NCI-H1048 (cell line): ENCODE measurements around the gene NPDC1.
"Not testable (repeated sequence)": the region's sequence is repeated elsewhere in the genome, so short reads cannot be mapped to it uniquely, and the experiment has no call there.

Experiments
- DNase-seq: peaks from one replicate; lab custom pipeline; 2025; lab: John Stamatoyannopoulos, UW

NPDC1 gene

DNA sequence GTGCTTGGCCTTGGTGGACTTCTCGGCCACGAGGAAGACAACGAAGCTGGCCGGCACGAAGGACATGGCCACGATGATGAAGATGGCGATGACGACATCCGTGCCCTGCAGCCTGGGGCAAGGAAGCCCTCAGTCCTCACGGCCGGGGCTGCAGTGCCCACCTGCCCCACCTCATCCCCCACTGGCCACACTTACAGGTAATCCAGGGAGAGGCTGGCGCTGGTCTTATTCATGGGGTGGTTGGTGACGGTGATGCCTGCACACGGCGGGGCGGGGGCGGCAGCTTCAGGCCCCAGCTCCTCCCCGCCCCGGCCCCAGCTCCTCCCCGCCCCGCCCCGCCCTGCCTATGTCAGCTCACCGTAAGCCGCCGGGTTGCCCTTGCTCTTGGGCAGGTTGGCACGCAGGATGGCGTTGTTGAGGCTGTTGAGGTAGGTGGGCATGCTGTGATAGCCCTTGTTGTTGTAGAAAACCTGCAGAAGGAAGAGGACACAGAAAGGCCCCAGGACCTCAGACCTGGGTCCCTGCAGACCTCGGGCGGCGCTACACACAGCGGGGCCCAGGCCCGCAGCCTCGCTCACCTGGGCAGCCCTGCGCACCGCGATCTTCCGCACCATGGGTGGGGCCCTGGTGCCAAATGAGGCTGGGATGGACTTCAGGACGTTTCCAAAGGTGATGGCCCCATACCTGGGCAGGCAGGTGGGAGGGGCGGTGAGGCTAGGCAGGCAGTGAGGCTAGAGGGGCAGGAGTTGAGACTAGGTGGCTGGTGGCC is 33.9 kb downstream of the NPDC1 start:
- no peak for DNase-seq

DNA sequence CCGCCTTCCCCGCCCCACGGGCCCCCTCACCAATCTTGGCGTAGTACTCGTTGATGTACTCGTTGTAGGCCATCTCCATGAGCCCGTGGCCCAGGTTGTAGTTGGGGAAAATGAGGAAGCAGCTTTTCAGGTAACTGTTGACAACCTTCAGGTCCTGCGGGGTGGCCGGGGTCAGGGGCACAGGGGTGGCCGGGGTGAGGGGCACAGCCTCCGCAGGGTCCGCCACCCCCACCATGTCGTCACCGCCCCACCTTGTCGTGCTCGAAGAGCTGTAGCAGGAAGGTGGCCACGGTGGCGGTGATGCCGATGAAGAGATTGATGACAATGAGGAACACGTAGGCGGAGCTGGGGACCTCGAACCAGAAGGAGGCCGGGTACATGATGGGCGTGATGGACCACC is 34.8 kb downstream of the NPDC1 start:
- DNase-seq = no peak

DNA sequence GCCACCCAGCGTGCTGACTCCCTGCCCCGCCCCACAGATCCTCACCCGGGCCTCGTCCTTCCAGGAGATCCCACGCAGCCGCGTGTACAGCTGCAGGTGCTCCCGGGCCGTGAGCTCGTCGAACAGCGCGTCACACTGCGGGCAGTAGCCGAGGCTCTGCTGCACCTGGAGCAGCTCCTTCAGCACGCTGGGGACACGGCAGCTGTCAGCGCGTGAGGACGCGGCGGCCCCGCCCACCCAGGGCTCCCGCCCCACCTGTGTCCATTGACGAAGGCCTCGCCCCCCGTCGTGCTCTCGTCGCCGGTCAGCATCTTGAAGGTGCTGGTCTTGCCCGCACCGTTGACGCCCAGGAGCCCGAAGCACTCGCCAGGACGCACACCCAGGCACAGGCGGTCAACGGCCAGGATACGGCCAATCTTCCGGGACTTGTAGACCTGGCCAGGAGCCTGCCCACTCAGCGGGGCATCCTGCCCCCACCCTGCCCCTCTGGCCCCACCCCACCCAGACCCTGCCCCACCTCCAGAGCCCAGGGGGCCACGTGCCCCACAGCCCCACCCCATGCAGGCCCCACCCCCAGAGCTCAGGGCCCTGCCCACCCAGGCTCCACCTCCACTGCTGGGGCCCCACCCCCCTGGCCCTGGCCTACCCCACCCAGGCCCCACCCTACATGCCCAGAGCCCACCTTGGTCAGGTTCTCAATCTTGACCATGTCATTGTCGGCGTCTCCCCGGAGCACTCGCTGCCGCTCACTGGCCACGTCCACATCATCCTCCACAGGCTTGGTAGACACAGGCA is 35.8 kb downstream of the NPDC1 start:
- no peak for DNase-seq

DNA sequence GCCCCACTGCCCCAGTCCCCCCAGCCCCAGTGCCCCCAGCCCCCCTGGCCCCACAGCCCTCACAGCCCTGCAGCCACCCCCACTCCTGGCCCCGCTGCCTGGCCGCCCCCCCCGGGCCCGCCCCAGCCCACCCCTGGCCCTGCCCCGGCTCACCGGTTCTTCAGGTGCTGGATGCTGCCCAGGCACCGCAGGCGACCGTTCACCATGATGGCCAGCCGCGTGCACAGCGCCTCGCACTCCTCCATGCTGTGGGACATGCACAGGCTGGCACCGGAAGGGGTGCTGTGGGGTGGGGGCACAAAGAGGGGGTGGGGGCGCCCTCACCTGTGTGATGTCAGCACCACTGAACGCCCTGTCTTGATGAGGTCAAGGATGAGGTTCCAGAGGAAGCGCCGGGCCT is 36.8 kb downstream of the NPDC1 start:
- no peak for DNase-seq

DNA sequence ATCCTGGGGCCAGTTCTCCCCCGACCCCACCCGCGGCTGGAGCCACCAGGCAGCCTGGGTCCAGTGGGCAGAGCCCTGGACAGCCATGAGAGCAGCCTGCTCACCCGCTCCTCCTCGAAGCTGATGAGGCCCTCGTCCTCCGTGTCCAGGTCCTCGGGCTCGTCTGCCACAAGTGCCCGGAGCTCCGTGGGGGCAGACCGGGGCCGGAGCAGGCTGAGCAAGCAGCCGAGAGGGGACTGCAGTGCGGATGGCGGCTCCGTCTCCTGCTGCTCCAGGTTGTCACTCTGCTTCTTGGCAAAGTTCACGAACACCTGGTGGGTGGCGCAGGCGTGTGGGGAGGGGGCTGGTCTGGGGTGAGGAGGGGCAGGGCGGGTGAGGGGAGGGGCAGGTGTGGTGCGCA is 37.7 kb downstream of the NPDC1 start:
- no peak for DNase-seq

DNA sequence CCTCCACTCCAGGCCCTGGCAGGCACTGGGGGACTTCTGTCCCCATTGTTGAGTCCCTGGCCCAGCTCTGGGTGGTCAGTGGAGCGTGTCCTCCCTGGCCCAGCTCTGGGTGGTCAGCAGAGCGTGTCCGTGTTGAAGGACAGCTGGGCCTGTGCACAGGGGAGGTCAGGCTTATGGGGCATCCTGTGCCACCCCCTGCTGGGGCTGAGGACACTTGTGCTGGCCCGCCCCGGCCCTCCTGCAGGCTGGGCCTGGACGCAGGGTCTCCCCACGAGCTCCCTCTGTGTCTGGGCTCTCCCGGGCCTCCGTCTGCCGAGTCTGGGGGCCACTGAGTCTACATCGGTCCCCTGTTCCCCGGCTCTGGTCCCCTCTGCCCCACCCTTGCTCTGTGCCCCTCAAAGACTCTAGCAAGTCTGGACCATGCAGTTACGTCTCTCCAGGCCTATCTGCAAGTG is 38.1 kb downstream of the NPDC1 start:
- DNase-seq = no peak

DNA sequence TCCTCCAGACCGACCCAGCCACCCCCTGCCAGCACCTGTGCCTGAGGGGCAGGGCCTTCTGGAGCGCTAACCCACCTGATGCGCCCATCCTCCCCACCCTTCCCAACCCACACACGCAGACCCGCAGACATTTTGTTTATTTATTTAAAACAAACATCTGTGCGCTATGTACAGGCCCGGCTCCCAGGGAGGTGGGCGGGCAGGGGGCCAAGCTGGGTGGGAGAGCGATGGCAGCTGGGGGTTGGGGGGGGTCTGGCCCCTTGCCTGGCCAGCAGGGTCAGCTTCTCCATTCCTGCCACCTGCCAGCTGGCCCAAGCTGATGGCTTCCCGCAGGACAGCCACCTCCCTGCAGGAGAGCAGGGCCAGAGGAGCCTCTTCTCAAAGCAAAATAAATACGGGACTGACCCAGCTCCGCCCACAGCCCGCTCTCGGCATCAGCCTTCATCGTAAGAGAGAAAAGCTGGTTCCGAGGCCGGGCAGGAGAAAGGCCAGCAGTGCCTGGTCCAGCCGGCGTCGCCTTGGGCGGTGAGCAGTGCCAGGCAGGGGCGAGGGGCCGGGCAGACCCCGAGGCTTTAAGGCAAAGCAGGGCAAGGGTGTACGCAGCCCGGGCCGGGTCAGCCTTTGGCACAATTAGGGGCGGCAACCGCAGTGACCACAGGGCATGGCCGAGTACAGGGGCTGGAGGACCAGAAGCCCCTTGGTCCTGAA is 38.7 kb downstream of the NPDC1 start:
- DNase-seq = no peak

DNA sequence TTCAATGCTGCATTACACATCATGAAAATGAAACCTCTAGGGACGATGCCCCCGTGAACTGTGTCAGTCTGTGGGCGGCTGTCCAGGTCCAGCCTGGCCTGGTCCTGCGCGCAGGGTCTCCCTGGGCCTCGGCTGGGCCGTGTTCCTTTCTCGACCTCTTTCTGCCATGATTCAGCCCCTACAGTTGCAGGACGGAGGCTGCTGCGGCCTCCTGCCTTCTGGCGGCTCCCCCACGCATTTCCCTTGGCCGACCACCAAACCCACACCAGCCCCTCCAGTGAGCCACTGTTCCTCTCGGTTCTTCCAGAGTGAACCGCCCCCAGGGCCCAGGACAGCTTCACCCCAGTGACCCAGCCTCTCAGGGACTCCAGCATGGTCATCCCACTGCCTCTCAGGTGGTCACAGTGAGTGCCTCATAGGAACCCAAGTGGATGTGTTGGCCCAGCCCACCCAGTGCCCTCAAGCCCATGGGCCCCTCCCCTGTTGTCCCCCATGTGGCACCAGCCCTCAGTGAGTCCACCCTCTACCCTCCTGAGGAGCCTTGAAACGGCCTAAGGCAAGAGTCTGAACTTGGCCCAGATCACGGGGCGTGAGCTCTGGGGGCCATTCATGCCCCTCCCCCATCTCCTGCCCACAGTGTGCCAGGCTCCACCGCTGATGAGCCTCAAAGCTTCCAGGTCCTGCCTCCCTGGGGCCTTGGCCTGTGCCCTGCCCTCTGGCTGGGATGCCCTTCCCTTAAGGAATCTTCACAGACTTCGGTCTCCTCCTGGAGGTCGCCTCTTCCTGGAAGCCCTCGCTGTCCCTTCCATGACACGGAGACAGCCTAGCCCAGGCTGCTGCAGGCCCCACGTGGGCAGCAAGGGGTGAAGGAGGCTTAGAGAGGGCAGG is 39.6 kb downstream of the NPDC1 start:
- DNase-seq = no peak

DNA sequence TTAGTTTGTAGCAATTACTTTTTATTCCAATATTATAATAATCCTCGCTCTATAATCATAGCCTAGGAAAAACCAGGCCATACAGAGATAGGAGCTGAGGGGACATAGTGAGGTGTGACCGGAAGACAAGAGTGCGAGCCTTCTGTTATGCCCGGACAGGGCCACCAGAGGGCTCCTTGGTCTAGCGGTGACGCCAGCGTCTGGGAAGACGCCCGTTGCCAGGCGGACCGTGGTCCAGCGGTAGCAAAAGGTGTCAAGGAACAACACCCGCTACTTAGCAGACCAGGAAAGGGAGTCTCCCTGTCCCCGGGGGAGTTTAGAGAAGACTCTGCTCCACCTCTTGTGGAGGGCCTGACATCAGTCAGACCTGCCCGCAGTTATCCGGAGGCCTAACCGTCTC is 41.7 kb downstream of the NPDC1 start:
- not testable (repeated sequence) for DNase-seq

DNA sequence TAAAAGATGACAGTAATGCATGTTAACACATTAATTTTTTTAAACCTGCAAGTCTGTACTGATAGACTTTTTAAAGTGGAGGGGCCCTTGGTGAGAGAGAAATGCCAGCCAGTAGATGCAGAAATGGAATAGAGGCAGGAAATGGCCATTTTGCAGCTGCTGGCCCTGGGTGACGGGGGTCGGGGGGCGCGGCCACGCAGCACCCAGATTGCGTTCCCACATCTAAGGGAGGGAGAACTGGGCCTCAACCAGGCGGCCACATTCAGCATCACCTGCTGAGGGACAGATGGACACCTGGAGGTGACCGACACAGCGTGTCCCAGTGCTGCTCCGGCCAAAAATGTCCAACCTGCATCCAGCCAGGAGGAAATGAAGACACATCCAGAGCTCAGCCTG is 43.3 kb downstream of the NPDC1 start:
- DNase-seq = no peak

DNA sequence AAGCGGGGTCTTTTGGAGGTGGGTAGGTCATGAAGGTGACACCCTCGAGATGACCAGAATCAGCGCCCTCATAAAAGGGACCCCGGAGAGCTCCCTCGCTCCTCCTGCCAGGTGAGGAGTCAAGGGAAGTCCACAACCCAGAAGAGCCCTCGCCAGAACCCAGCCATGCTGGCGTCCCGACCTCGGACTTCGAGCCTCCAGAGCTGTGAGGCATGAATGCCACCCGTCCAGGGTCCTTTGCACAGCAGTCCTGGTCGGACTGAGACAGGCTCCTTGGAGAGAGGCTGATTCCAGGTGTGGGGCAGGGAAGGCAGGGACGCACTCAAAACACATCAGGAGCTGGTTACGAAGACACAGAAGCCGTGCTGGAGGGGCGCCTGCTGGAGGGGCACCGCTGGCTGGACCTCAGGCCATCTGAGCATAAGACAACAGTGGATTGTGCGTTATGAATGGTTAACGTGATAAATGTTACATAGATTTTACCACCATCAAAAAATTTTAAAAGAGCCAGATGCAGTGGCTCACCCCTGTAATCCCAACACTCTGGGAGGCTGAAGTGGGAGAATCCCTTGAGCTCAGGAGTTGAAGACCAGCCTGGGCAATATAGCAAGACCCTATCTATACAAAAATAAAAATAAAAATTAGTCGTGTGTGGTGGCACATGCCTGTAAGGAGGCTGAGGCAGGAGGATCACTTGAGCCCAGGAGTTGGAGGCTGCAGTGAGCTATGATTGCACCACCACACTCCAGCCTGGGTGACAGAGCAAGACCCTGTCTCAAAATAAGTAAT is 43.9 kb downstream of the NPDC1 start:
- no peak for DNase-seq

DNA sequence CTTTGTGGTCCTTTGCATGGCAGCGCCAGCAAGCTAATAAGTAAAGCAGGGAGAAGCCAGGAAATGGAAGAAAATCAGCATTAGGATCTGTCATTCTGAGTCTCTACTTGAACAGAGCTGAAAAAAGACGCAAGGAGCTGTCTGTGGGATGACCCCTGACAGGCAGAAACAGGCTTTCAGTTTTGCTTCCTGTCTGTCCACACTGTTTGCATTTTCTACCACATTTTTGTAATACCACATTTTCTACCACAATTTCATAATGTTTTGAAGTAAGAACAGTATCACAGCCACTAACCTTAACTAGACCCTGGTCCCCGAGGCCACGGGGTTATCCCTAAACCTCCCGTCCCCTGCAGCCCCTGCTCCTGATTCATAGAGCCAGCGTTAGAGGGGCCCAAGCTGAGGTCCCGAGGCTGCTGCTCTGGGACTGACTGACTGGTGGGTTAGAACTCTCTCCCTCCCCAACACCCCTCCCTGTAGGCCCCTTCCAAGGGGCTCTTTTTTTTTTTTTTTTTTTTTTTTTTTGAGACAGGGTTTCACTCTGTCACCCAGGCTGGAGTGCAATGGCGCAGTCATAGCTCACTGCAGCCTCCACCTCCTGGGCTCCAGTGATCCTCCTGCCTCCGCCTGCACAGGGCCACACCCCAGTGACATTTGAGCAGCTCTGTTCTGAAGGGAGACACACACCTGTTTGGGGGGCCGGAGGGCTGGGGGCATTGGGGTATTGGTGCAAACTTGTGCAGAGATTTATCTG is 45.6 kb downstream of the NPDC1 start:
- DNase-seq = no peak

DNA sequence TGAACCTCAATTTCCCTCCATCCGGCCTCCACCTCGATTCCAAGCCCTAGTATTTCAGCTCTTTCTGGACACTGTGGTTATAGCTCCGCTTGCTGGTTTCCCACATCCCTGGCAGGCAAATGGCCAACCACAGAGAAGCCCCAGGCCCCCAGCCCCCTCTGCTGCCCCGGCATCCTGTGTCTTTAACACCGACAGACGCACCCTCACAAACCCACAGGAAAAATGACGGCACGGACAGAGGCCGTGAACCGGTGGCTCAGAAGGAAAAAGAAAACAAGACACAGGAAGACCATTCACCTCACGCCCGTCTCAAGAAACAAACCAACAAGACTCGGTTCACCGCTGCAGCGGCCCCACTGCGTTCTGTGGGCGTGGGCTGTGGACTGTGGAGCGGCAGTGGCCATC is 48.1 kb downstream of the NPDC1 start:
- DNase-seq = no peak

DNA sequence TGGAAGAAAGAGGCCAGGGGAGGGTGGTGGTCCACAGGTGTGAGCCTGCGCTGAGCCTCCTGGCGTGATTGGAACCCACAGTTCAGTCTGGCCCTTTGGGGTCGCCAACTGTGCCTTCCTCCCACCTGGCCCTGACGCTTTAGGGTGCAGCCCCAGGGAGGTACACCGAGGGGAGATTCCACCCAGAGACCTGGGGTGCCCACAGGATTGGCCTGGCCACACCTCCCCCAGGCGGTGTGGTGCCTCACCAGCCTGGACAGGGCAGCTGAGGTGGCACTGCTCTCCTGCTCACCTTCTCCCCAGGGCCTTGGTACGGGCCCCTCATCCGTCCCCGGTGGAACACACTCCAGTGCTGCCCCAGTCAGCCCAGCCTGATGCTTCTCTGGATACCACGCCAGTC is 48.6 kb downstream of the NPDC1 start:
- no peak for DNase-seq

DNA sequence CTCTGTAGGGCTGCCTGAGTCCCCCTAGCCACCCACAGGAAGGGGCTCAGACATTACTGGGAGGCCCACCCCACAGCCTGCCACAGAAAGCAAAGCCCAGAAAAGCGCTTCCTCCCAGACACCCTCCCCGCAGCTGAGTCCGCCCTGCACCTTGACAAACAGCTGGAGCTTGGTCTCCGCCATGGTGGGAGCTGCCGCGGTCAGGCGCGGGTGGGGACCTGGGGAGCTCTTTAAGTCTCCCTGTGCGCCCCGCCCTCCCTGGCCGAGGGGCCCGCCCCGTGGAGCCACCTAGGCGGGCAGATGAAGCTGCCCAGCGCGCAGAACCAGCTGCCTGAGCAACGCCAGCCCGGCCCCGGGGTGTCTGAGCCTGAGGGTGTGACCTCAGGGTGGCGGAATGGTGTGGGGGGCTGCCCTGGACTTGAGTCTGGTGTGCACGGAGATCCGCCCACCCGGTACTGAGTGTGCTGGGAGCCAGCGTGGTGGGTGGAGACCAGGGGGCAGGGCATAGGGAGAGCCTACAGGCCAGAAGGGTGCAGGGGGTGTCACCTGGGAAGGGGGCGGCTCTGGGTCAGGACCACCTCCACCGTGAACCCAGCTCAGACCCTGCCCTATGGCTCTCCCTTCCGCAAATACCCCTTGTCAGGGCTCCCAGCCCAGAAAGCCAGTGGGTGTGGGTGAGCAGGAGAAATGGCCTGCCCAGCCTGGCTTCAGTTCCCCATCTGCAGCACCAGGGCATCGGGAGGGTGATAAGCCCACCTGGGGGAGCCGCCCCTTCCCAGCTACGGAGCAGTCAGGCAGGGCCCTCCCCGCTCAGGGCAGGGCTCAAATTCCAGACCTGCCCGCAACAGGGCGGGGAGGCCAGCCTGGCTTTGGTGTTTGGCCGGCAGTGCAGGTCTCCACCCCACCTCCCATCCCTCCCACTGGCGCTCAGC is 49.4 kb downstream of the NPDC1 start, which contains the start of gene CLIC3:
TSS of gene CLIC3 (minus strand) at position 208 of the 932 bp plus-strand sequence. CDS start at position 183, 25 bp downstream.
- DNase-seq = no peak

DNA sequence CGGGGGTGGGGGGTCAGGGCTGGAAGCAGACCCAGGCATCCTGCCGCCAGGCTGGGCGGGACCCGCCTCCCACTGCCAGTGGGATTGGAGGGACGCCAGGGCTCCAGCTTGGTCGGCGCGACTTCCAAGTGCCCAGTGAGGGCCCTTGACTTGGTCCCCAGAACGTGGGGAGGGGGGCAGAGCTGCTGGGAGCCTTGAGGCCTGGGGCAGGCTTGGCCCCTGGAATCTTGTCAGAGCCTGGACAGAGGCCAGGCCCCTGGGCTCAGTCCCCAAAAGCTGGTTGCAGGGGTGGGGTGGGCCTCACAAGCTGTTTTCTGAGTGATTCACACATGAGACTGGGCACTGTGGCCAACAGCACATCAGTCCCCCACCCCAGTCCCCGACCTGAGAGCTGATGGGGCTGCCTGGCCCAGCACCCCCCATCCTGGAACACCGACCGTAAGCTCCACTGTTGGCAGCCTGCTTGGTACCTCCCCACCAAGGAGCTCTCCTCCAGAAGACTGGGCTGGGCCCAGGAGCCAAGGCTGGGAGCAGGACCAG is 50.1 kb downstream of the NPDC1 start:
- no peak for DNase-seq

DNA sequence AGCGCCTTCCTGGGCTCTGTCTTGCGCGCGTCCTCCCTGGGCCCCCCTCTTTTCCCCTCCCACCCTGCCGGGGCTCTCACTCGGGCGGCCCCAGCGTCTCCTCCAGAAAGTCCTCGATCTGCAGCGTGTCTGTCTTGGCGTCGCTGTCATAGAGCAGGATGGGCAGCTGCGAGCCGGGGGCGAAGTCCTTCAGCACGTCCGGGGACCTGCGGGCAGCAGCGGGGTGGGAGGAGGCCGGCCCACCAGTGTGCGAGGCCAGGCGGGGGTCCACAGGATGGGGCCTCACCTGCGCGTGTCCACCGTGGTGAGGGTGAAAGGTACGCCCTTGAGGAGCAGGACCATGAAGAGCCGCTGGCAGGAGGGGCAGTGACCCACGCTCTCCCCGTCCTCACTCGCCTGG is 50.6 kb downstream of the NPDC1 start:
- DNase-seq = no peak

DNA sequence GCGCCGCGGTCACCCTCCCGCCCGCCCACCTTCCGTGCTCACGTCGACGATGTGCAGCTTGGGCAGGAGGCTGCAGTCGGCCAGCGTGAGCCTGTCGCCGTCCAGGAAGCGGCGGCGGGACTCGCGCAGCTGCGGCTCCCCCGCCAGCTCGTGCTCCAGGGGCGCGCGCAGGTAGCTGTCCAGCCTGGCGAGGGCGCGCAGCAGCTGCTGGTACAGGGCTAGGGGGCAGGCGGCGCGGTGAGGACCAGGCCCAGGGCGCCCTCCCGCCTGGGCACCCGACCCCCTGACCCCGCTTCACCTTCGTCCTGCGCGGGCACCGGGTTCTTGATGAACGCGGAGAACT is 51.1 kb downstream of the NPDC1 start:
- no peak for DNase-seq
